Left kidney (tissue), 2 donors: ENCODE results near the gene ZBTB46. TPM values are rescaled to one million over a fixed set of nuclear protein-coding genes. Genes with fewer than 3 reads are reported as not detected.

Experiments used
- DNase-seq: peaks from one replicate; pipeline ENCODE4 v3.0.0-alpha.2; 2013
- polyA plus RNA-seq: library from polyadenylated mRNA; unstranded; fragments of 120-200 nt; gene quantifications from one replicate; pipeline ENCODE4 v1.2.1, GENCODE V29; 2013; ENCODE audit not compliant: insufficient read length

The ZBTB46 gene
- polyA plus RNA-seq, 1 donor, result 16.7 TPM

DNA sequence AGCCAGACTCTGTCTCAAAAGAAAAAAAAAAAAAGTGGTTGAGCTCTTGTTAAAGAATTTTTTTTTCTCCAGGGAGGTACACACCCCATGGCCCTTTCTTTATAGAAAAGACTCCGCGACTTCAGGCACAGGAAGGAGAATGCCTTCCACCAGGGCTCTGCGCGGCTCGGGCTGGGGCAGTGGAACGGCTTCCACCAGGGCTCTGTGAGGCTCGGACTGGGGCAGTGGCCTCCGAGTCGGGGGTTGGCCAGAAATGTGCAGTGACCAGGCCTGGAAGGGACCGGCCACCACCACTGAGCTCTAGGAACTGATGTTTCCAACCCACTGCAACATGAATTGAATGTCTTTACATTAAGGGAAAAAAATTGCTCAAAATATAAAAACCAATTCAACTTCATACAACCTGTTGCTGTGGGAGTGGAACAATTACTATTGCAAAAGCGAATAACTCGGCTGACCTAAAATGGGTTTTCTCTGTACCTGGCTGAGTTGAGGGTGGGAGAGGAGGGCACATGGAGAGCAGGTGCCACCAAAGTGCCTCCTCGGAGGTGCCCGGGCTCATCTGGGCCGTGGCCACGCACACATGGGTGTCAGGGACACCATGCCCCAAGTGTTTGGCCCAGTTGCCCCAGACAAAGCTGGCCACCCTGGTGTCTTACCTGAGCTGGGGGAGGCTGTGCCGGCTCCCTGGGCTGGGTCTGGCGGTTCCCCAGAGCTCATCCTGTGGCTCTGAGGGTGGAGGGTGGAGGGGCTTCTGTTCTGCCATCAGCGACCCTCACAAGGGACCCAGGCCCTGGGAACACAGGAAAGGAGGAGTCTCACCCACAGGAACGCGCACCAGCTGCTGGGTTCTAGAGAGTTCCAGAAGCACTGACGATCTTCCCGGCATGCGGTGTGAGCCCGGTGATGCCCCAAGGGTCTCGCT, 62.2 kb downstream of the ZBTB46 start:
- DNase-seq, result no peak

- DNase-seq, result no peak
Observed at GRCh38 chr20:63767886-63768285, 63.2 kb downstream of the ZBTB46 start.

GRCh38 chr20:63767456-63767855, 63.6 kb downstream of the ZBTB46 start:
- no peak for DNase-seq

DNA sequence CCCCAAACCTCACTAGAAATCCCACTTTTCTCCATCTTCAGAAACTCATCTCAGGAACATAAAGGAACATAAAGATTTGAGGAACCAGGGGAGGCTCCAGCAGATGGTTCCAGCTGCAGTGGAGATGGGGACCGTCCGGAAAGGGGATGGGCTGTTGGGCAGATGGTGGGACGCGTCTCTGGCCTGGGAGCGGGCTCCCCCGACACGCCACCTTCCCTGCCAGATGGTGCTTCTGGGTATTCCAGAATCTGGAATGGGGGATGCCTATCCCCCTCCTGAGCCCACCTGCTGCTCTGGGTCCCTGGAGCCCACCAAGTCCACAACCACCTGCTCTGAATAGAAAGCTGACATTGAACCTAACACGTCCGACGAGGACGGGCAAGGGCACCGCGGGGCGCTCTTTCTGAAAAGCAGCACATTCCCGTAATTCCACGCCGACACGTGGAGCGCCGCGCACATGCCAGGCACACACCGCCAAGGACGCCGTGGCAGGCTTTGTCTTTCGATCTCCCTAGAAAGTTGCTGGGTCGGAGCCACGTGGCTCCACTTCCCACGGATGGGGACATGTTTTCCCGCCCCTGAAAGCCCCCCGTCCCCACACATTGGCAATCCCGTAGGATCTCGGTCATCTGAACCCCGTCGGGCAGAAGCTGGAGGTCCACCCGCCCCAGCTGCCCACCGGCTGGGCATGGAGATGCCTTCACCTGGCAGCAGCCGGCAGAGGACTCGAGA, 64.2 kb downstream of the ZBTB46 start:
- DNase-seq, result no peak

DNA sequence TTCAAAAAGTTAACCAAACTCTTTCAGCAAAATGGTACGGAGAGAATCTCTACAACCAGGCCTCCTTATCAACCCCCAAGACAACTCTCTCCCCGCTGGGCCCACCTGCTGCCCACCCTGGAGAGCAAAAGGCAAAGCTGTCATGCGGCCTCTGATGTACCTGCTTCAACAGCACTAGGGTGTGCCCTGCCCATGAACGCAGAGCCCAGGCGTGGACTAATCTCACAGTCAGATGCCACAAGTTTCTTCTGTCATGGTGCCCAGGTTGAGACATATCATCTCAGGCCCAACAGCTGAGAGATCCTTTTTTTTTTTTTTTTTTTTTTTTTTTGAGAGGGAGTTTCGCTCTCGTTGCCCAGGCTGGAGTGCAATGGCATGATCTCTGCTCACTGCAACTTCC, 65.2 kb downstream of the ZBTB46 start:
- no peak for DNase-seq

GRCh38 chr20:63765082-63765873, 65.8 kb downstream of the ZBTB46 start:
- no peak for DNase-seq

GRCh38 chr20:63759377-63759901, 71.6 kb downstream of the ZBTB46 start:
- no peak for DNase-seq

DNA sequence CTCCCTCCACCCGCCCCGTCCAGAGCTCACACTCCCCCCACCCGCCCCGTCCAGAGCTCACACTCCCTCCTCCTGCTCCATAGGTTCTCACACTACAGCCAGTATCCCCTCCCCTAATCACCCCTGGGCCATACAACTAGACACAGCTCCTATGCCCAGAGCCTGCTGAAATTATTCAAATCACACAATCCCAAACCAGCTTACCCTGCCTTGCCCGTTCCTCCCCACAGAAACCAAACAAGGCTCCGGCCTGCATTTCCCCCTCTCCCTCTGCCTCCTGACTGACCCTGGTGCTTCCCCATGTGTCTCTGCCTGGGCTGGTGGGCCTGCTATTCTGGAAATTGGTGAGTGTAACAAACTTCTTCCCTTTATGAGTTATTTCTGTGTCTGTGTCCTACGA, 72.9 kb downstream of the ZBTB46 start:
- no peak for DNase-seq

DNA sequence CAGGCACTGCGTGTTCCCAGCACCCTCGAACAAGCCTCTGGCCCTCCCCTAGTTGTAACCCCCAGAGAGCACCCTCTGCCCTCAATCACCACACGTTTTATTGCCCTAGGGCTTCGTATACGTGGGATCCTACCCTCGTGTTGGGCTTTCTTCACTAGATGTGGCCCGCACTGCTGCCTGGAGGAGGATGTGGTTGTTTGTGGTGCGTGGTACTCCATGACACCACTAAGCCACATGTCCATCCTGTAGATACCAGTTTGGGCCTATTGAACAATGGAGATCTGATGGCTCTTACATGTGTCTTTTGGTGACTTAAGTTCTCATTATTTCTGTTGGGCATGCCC, 74.4 kb downstream of the ZBTB46 start:
- DNase-seq, result no peak

- no peak for DNase-seq
Observed at GRCh38 chr20:63755933-63756647, 75.0 kb downstream of the ZBTB46 start.

- DNase-seq, result no peak
Observed at GRCh38 chr20:63754008-63754407, 77.1 kb downstream of the ZBTB46 start.

GRCh38 chr20:63753381-63753780, 77.7 kb downstream of the ZBTB46 start:
- DNase-seq, result no peak

DNA sequence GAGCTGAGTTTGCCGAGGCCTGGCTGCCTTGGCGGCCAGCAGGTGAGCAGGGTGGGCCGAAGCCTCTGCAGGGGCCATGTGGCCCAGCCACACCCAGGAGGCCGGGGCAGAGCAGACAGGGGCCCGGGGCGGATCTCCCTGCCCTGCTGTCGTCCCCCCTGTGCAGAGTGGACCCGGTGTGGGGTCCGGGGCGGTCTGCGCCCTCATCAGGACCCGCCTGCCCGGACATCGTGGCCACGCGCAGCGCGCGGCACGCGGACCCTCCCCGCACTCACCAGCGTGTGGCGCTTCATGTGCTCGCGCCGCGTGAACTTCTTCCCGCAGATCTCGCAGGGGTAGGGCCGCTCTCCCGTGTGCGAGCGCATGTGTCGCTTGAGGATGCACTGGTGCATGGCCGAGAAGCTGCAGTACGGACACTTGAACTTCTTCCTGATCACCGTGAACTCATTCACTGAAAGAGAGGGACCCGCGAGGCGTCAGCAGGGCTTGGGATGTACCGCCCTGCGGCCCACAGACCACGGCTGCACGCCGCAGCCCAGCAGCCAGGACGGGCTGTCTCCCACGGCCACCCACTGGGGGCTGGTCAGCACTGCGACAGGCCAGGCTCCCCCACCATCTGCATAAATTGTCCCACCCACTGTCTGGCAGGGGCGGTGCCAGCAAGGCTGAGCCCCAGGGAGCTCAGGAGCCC, 78.5 kb downstream of the ZBTB46 start:
- no peak for DNase-seq

GRCh38 chr20:63751471-63752271, 79.4 kb downstream of the ZBTB46 start:
- no peak for DNase-seq

DNA sequence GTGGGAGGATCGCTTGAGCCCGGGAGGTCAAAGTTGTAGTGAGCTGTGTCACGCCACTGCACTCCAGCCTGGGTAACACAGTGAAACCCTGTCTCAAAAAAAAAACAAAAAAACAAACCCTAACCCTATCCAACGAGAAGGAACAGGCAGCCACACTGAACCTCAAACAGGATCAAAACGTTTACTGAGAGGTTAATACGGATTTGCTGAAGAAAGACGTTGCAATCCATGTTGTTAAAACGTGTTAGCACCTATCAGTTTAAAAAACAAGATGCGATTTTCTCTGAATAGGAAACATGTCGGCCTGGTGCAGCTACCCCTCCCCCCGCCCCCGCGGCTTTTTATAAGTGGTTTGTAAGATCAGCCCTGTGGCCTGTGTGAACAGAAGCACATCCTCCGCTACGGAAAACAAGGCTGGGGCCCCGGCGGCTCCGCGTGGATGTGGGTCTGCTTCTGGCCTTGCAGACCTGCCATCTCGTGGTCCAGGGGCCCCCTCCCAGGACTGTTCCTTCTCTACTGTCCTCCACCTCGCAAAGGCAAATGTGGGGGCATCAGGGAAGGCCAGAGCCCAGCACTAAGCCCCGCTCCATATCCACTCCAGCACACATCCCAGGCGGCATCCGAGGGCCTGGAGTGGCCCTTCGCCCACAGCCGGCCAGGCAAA, 80.1 kb downstream of the ZBTB46 start:
- DNase-seq, result no peak

DNA sequence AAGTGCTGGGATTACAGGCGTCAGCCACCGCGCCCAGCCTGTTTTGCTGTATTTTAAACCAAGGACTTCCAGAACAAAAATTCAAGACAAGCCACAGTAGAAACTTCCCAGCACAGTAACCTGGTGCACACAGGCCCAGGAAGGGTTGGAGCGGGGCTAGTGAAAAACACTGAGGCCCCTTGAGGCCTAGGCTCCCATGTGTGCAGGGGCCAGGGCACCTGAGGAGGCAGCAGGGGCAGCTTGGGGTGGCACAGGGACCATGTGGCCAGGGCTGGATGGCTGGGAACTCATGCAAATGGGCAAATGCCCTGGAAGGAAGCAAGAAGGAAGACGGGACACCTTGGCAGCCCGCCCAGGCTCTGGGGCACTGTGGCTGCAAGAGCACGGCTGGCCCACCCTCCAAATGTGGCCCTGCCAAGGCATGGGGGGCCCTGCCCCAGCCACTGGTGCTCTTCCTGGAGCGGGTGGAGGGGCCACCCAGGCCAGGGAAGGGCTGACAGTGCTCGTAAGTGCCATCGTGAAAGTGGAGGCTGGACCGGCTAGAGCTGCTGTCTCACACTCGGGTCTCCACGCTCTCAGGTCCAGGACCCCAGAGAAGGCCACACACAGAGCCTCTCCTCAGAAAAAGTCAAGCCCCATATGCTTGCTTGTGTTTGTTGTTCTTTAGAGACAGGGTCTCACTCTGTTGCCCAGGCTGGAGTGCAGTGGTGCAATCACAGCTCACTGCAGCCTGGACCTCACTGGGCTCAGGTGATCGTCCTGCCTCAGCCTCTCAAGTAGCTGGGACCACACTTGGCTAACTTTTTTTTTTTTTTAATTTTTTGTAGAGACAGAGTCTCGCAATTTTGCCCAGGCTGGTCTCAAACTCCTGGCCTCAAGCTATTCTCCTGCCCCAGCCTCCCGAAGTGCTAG, 81.2 kb downstream of the ZBTB46 start:
- no peak for DNase-seq

- DNase-seq, result no peak
Observed at GRCh38 chr20:63748934-63749270, 82.2 kb downstream of the ZBTB46 start.

DNA sequence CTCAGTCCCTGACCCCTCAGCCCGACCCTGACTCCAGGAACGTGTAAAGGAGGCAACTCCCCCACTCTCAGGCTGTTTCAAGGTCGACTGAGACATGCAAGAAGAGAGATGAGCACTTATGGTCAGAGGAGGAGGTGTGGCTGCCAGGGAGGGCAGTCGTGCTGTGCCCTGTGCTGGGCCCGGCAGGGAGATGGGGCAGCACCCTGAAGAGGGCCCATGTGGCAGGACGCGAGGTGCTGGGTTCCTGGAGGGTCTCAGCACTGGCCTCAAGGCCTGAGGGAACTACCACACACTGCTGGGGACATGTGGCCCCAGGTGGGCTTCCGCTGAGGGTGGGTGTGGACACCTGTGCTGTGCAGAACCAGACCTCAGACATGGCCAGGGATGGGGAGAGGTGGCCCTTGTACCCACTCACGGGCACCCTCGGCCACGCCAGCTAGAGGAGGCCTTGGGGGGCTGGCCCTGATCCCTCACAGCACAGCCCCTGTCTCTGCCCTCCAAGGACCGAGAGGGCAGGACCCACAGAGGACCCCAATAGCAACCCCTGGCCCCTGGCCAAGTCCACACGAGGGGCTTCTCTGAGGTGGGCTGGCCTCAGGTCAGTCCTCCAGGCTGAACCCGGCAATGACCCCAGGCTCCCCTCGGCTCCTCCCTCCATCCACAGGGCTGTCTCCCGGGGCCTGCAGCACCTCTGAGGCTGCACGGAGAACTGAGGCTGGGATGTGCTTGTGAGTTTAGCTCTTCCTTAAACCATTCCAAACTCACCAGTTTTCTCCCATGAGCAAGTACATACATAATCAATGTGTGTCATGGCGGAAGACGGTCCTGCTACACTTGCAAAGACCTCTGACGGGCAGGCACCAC, 82.8 kb downstream of the ZBTB46 start:
- no peak for DNase-seq
